ENCODE results near the gene METTL4.

- TF ChIP-seq GATA2 (IDR thresholded peaks at IDR 0.05; ENCODE audit: low read depth, low read length), result no peak
- TF ChIP-seq GATA3 (IDR thresholded peaks at IDR 0.05; ENCODE audit: low read depth, low read length), result no peak
Observed at GRCh38 chr18:2557536-2557935, 13.8 kb downstream of the METTL4 start.
